ENCODE measurements around the gene LSM12.
A peak's percentile ranks its signal among the peaks of the same experiment; 100 is the strongest.
"Not testable (repeated sequence)": the region's sequence is repeated elsewhere in the genome, so short reads cannot be mapped to it uniquely, and the experiment has no call there.

The LSM12 gene

GRCh38 chr17:44074231-44074910 is 7.9 kb upstream of the LSM12 start:
- no peak for DNase-seq

DNA sequence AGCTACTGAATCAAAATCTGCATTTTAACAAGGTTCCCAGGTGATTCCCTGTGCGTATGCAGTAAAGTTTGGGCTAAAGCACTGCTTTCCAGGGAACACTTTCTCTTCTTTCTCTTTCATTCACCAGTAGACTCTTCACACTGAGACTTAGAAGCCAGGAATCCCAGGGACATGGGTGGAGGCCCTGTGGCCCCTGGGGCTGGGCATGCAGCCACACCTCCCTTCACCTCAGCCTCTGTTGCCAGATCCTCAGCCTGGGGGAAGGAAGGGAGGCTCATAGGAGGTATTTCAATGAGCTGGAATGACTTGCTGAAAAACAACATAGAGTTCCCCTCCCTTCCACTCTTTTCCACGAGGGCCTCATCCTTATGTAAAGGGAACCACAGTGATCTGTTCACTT is 5.3 kb upstream of the LSM12 start:
- no peak for DNase-seq

DNA sequence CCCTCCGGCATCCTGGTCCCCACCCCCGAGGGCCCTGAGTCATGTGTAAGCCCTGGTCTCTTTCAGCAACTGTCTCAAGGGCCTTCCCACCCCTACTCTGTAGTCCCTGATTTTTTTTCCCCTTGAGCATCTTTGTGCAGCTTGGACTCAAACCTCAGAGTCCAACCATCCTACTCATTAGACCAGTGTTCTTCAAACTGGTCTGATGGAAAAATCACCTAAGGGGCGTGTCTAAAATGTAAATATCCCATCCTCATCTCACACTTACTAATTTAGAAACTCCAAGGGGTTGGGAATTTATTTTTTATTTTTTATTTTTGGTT is 4.7 kb upstream of the LSM12 start:
- no peak for DNase-seq

DNA sequence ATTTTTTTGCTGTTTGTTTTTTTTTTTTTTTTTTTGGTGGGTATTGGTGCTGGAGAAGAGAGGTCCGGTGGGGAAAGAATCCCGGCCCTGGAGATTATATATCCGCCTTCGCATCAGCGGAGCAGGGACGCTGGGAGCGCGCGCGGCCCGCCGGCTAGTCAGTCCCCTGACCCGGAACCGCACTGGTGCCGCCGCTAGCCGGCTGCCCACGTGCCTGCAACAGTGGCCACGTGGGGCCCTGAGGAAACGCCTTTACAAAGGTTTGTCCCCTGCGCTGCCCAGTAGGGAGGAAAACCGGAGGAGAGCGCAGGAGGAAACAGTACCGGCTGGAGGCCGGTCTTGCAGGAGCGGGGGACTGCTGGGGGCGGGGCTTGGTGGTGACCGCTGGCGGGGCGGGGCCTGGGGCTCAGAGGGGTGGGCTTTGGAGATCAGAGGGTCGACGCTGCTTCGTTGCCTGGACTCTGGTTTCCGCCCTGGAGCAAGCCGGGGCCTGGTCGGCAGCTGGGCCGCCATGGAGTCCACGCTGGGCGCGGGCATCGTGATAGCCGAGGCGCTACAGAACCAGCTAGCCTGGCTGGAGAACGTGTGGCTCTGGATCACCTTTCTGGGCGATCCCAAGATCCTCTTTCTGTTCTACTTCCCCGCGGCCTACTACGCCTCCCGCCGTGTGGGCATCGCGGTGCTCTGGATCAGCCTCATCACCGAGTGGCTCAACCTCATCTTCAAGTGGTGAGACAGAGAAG is 4.2 kb upstream of the LSM12 start, which contains the start of gene G6PC3:
Gene G6PC3, plus strand, starts transcription at position 281 of the 743 bp plus-strand sequence. Its CDS starts 231 bp downstream, at position 512.
- DNase-seq, result peak; percentile 87

GRCh38 chr17:44069974-44070454 is 3.5 kb upstream of the LSM12 start:
- no peak for DNase-seq

- no peak for DNase-seq
Observed at GRCh38 chr17:44067545-44067940, 1.1 kb upstream of the LSM12 start.

GRCh38 chr17:44065668-44066203 is 735 bp downstream of the LSM12 start:
- DNase-seq, result peak; percentile 23

GRCh38 chr17:44063704-44064639 is 2.5 kb downstream of the LSM12 start:
- DNase-seq, result no peak

GRCh38 chr17:44062871-44063270 is 3.6 kb downstream of the LSM12 start:
- no peak for DNase-seq

GRCh38 chr17:44061446-44061845 is 5.0 kb downstream of the LSM12 start:
- DNase-seq, result no peak

GRCh38 chr17:44059101-44059892 is 7.2 kb downstream of the LSM12 start:
- no peak for DNase-seq

- DNase-seq, result no peak
Observed at GRCh38 chr17:44053125-44053872, 13.2 kb downstream of the LSM12 start.

DNA sequence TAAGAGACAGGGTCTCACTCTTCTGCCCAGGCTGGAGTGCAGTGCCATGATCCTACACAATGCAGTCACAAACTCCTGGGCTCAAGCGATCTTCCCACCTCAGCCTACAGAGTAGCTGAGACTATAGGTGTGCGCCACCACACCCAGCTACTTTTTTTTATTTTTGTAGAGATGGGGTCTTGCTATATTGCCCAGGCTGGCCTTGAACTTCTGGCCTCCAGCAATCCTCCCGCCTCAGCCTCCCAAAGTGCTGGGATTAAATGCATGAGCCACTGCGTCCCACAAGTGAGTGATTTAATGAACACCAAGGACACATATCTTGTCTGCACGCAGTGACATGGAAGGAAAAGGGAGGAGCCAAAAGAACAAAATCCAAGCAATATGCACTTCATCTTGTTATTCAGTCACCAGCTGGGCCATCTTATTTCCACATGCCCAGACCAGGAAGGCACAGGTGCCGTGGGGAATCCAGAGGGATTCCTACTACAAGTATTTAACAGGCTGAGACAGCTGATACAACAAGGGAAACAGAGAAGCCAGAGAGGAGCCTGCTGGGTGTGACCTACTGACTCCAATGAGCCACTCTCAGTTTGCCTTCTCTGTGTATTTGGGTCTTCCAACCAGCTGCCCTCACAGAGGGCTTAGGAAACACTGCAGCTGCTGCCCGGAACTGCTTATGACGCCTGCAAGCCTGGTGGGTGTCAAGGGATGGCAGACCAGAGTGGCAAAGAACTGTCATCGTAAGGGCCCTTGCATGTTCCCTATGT is 17.0 kb downstream of the LSM12 start:
- DNase-seq, result no peak

DNA sequence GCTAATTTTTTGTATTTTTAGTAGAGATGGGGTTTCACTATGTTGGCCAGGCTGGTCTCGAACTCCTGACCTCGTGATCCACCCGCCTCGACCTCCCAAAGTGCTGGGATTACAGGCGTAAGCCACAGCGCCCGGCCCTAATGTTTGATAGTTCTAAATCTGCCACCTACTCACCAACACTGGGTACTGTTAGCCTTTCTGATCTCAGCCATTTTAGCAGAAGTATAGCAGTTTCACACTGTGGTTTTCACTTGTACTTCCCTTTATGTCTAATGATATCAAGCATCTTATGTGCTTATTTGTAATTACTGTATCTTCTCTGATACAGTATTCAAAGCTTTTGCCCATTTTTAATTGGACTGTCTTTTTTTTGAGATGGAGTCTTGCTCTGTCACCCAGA is 19.6 kb downstream of the LSM12 start:
- DNase-seq, result not testable (repeated sequence)

DNA sequence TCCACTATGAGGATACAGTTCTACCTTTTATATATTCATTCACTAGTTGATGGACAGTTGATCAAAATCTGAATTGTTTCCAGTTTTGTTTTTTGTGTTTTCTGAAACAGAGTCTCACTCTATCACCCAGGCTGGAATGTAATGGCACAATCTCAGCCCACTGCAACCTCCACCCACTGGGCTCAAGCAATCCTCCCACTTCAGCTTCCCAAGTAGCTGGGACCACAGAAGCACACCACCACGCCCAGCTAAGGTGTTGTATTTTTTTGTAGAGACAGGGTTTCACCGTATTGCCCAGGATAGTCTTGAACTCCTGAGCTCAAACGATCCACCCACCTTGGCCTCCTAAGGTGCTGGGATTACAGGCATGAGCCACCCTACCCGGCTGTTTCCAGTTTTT is 21.0 kb downstream of the LSM12 start:
- DNase-seq, result no peak

- DNase-seq, result no peak
Observed at GRCh38 chr17:44044071-44044470, 22.4 kb downstream of the LSM12 start.

GRCh38 chr17:44043272-44043696 is 23.2 kb downstream of the LSM12 start:
- DNase-seq, result no peak

GRCh38 chr17:44039829-44040635 is 26.4 kb downstream of the LSM12 start:
- no peak for DNase-seq

- DNase-seq, result no peak
Observed at GRCh38 chr17:44038604-44039011, 27.9 kb downstream of the LSM12 start.

DNA sequence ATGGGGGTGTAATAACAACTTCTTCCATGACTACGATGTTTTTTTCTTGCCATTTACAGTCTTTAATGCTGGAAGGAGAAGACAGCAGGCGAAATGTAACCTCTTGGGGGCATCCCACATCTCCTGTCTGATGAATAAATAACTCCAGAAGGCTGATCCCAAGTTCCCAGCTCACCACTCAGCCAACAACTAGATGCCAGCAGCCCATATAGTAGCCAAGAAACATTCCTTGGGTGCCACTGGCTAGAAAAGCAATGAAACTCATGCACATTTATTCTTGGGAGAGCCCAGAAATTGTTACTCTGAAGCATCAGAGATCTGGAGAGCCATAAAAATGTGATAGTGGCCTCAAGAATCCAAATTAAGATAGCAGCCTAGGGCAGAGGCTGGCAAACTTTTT is 29.0 kb downstream of the LSM12 start:
- DNase-seq, result no peak

Data from CD4-positive, alpha-beta T cell treated with Interleukin-10 for 1 hour (primary cell).